Bronchial smooth muscle cell (primary cell): ENCODE data around the gene CCDC171. TPM values are rescaled to one million over a fixed set of nuclear protein-coding genes. Genes with fewer than 3 reads are reported as not detected.

ENCODE experiments used
- total RNA-seq: library from RNA; depleted of rRNA; stranded (reverse); fragments of >200 nt; gene quantifications from 2 replicates; pipeline ENCODE4 v1.2.1, GENCODE V29; 2014

CCDC171 gene
- 4.4 and 5.7 TPM in 2 replicates for total RNA-seq

DNA sequence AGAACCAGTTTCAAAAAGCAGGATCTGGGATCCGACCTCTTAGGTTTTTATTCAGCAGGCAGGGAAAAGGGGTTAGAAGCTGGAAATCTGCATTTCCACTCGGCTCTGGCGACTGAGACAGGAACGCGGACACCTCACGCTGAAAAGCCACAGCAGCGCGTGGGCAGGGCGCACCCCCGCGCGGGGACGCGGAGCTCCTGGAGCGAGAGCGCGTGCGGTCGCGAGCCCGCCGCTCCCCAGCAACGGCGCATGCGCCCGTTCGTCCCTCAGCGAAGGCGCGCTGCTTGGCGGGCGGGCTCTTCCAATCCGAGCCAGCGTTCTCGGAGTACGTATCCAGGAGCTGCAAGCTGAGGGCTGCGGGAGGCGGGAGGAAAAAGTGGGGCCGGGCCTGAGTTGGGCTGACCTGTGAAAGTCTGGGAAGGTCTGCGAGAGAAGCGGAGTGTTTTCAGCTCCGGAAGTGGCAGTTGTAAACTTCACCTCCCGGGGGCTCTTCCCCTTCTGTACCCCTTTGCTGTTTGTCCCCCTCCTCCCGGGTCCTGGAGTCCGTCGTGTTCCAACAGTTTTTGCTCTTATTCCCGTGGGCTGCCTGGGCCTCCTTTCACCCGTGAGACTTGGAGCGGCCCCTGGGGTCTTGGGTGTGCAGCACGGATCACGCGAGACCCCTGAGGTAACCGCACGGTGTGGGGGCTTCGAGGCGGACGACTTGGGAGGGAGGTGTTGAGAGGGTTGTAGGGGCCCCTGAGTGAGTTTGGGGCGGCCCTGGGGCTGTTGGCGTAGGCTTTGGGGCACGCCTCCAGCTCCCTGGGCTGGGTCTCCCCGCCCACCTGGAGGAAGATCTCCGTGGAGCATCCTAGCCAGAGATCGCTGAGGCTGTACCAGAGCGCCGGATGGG, at the start of gene CCDC171:
Gene CCDC171, plus strand, starts transcription at position 408 of the 892 bp plus-strand sequence. CDS start 11,046 bp downstream, outside the sequence.

DNA sequence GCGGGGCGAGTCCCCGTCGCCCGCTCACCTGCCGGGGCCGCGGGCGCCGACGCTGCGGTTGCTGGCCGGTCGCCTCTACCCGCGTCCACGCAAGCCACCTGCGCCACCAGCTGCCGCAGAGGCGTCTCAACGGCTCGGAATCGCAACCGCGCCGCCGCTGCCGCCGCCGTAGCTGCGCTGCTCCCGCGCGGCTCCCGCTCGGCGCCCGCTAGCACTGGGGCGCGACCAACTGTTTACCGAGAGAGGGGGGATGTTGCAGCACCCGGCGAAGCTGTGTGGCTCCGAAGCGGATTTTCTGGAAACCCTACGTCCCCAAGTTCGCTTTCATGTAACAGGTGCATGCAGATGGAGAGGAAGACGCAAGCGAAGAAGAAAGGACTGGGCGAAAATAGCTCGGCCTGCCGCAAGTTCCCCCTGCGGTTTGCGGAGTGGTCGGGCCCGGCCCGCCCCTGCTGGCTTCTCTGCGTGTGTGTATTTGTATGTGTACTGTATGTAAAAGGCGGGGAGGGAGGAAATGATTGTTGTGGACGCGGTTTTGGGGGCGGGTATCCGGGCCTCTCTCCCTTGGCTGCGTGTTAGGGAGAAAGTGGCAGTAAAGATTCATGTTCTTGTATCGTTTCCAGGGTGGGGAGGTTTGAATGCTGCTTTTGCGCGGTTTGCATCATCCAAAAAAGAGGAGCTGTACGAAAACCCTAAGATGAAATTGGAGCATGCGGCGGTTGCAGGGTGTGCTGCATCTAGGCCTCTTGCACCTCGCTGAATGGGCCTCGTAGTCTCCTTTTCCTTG, 41.9 kb upstream of the CCDC171 start, which contains the start of gene PSIP1:
Gene PSIP1, minus strand, starts transcription at position 182 of the 787 bp plus-strand sequence. CDS start 782 bp downstream, outside the sequence.

Other genes starting within 250 kb of the CCDC171 start
- gene TTC39B, start 245.8 kb upstream of the CCDC171 start, total RNA-seq = 6.9 and 9.1 TPM in 2 replicates
- 32.3 TPM in 2 replicates for gene SNAPC3, start 130.2 kb upstream of the CCDC171 start, total RNA-seq
- gene PSIP1, start 42.1 kb upstream of the CCDC171 start, total RNA-seq = 20.5 and 31.5 TPM in 2 replicates